Measurements from ENCODE around the gene PRIM2. TPM values are rescaled to one million over a fixed set of nuclear protein-coding genes. Genes with fewer than 3 reads are reported as not detected.

The PRIM2 gene
- total and polyA plus RNA-seq, 10 of the 15 experiments (the other 5 are each of a cell fraction or from before 2014, with no cell fraction given): 13.2 to 38.6 (median 25.1) TPM

- BruUV-seq (replicated peaks): no TSS peak
- intact Hi-C loops (cut with micrococcal nuclease; ENCODE audit: unreplicated experiment): no loop called here
- SMC1A ChIA-PET (ENCODE audit: uncharacterized antibody, unreplicated experiment): interaction anchor here (1.4 kb wide), 1 partner anchor 12 kb away, joined by 3 read pairs; no protein-coding TSS in a partner anchor
These were observed 34.3 kb upstream of the PRIM2 start for GRCh38 chr6:57283106-57283505.

More at GRCh38 chr6:57283106-57283505, 34.3 kb upstream of the PRIM2 start:
- Histone ChIP-seq H3K79me2 (ENCODE audit: control insufficient read depth, insufficient read depth, low read length) (no peaks in the 10 kb centered on the region), H2AFZ (ENCODE audit: control insufficient read depth, low read depth, low read length) (no peak overlapping the region), H3K4me3 (no peak overlapping the region), H3K4me1 (ENCODE audit: control insufficient read depth, insufficient read depth, low read length) (no peaks in the 10 kb centered on the region), H3K9me3 (replicated peaks; ENCODE audit: control insufficient read depth, insufficient read depth, low read length) (no peaks in the 10 kb centered on the region), H3K27ac (ENCODE audit: control insufficient read depth, insufficient read depth) (no peak overlapping the region), H3K36me3 (ENCODE audit: control insufficient read depth in 2 of 2, insufficient read depth in 2 of 2, low read length in 1 of 2) (no peaks in the 10 kb centered on the region), H3K4me2 (ENCODE audit: control insufficient read depth, insufficient read depth) (no peak overlapping the region), H3K27me3 (replicated peaks in 1 of 2; ENCODE audit: control insufficient read depth in 2 of 2, insufficient read depth in 2 of 2, low read length in 1 of 2) (no peaks in the 10 kb centered on the region), H4K20me1 (ENCODE audit: control insufficient read depth, insufficient read depth) (no peaks in the 10 kb centered on the region), H3K9ac (ENCODE audit: control insufficient read depth, insufficient read depth, low read length) (no peak overlapping the region)
- FAIRE-seq (no peak), ATAC-seq (no peak), DNase-seq (ENCODE audit: low read depth, low spot score) (no peak)
- RAD21 ChIA-PET (ENCODE audit: unreplicated experiment): no interaction called here
- POLR2A ChIA-PET: no interaction called here
- in situ Hi-C loops (cut with MboI): no loop called here
- CTCF ChIA-PET: no interaction called here
- no peak for TF ChIP-seq SUPT20H (IDR thresholded peaks at IDR 0.05; ENCODE audit: borderline replicate concordance, control insufficient read depth, low read depth, low read length)
- TF ChIP-seq NFYA (IDR thresholded peaks at IDR 0.05; ENCODE audit: borderline replicate concordance, low read depth, low read length): no peak
- TF ChIP-seq MTA3 (IDR thresholded peaks at IDR 0.05; ENCODE audit: borderline replicate concordance, low read length): no peak
- TF ChIP-seq PAX5 (IDR thresholded peaks at IDR 0.05; ENCODE audit: borderline replicate concordance, low read depth, low read length): no peak
- no peak for TF ChIP-seq ZNF384 (IDR thresholded peaks at IDR 0.05; ENCODE audit: borderline replicate concordance, low read depth, low read length)
- no peak for TF ChIP-seq CEBPZ (IDR thresholded peaks at IDR 0.05; ENCODE audit: low read depth, low read length)
- no peak for TF ChIP-seq RAD21 (IDR thresholded peaks at IDR 0.05; ENCODE audit: insufficient read depth, low read depth, low read length)
- TF ChIP-seq SMAD5 (IDR thresholded peaks at IDR 0.05; ENCODE audit: low read depth): no peak
- no peak for TF ChIP-seq GABPA (IDR thresholded peaks at IDR 0.05; ENCODE audit: low read depth)
- no peak for TF ChIP-seq CTCF (IDR thresholded peaks at IDR 0.05 in 2 of 3, conservative IDR thresholded peaks at IDR 0.05 in 1 of 3; ENCODE audit: control insufficient read depth in 2 of 3, extremely low read depth in 1 of 3, insufficient read depth in 1 of 3, low read depth in 3 of 3, low read length in 3 of 3)
- TF ChIP-seq KAT2A (conservative IDR thresholded peaks at IDR 0.05; ENCODE audit: control insufficient read depth, low read depth, low read length): no peak
